ENCODE data around the gene FRYL. TPM values are rescaled to one million over a fixed set of nuclear protein-coding genes. Genes with fewer than 3 reads are reported as not detected.

Gene FRYL
- total RNA-seq, 2 donors from 2014 or later, result 29.7 to 47.0 TPM

- TF ChIP-seq POLR2A (IDR thresholded peaks at IDR 0.05) (no peak), CTCF (IDR thresholded peaks at IDR 0.05) (no peak)
- no peaks in the 10 kb centered on the region for H3K27me3 ChIP-seq
- intact Hi-C loops (cut with DNase I), result no loop called here
- no peaks in the 10 kb centered on the region for H3K9me3 ChIP-seq
- H3K27ac ChIP-seq, result no peak overlapping the region
- H3K36me3 ChIP-seq (replicated peaks in 1 of 2; ENCODE audit: insufficient read depth in 1 of 2, low read depth in 2 of 2), result peaks cover 0 to 6% of the 10 kb centered on the region in 2 donors
- DNase-seq (no peak), ATAC-seq (no peak)
- H3K4me3 ChIP-seq, result no peak overlapping the region
- peaks cover 5% of the 10 kb centered on the region for H3K4me1 ChIP-seq
- 79 to 82% methylated on average over 1 of the region's 1 CpG for WGBS, 2 donors
These were observed 160.0 kb downstream of the FRYL start for GRCh38 chr4:48620093-48620492.

- Histone ChIP-seq H3K4me1 (peaks cover 29% of the 10 kb centered on the region), H3K9me3 (peaks cover 0 to 5% (median 0%) of the 10 kb centered on the region in 3 donors), H3K4me3 (no peak overlapping the region), H3K36me3 (replicated peaks in 1 of 2; ENCODE audit: insufficient read depth in 1 of 2, low read depth in 2 of 2) (no peaks in the 10 kb centered on the region), H3K27me3 (no peaks in the 10 kb centered on the region), H3K27ac (peak overlapping the region in 1 of 4 donors; percentile 1)
- ATAC-seq (no peak), DNase-seq (no peak)
- intact Hi-C loops (cut with DNase I), result no loop called here
- WGBS, 2 donors, result 76 to 84% methylated on average over 4 of the region's 4 CpGs
- TF ChIP-seq POLR2A (IDR thresholded peaks at IDR 0.05), result no peak
- TF ChIP-seq CTCF (IDR thresholded peaks at IDR 0.05), result no peak
These were observed 175.6 kb downstream of the FRYL start for GRCh38 chr4:48604527-48604926.

GRCh38 chr4:48604041-48604440 lies 176.0 kb downstream of the FRYL start:
- WGBS, 2 donors, result 94 to 95% methylated on average over 1 of the region's 1 CpG
- intact Hi-C loops (cut with DNase I), result no loop called here
- Histone ChIP-seq H3K4me3 (no peak overlapping the region), H3K27me3 (no peaks in the 10 kb centered on the region), H3K9me3 (peaks cover 0 to 5% (median 0%) of the 10 kb centered on the region in 3 donors), H3K27ac (peak overlapping the region in 3 of 4 donors; percentile 1 to 70 (median 33)), H3K4me1 (peaks cover 29% of the 10 kb centered on the region), H3K36me3 (replicated peaks in 1 of 2; ENCODE audit: insufficient read depth in 1 of 2, low read depth in 2 of 2) (no peaks in the 10 kb centered on the region)
- ATAC-seq (no peak), DNase-seq (no peak)
- TF ChIP-seq CTCF (IDR thresholded peaks at IDR 0.05), result no peak
- no peak for TF ChIP-seq POLR2A (IDR thresholded peaks at IDR 0.05)

- Histone ChIP-seq H3K36me3 (replicated peaks in 1 of 2; ENCODE audit: insufficient read depth in 1 of 2, low read depth in 2 of 2) (no peaks in the 10 kb centered on the region), H3K4me3 (no peak overlapping the region), H3K27me3 (no peaks in the 10 kb centered on the region), H3K4me1 (peaks cover 29% of the 10 kb centered on the region), H3K9me3 (peaks cover 0 to 5% (median 0%) of the 10 kb centered on the region in 3 donors), H3K27ac (peak overlapping the region in 3 of 4 donors; percentile 33 to 70 (median 48))
- 87 to 91% methylated on average over 3 of the region's 3 CpGs for WGBS, 2 donors
- TF ChIP-seq POLR2A (IDR thresholded peaks at IDR 0.05), result no peak
- no peak for TF ChIP-seq CTCF (IDR thresholded peaks at IDR 0.05)
- ATAC-seq, result peak; percentile 96
- DNase-seq, result peak; percentile 13 to 52 (median 21)
- intact Hi-C loops (cut with DNase I), result no loop called here
These were observed 176.6 kb downstream of the FRYL start for GRCh38 chr4:48603366-48604003.

- 35 to 40% methylated on average over 4 of the region's 4 CpGs for WGBS, 2 donors
- H3K36me3 ChIP-seq (replicated peaks in 1 of 2; ENCODE audit: insufficient read depth in 1 of 2, low read depth in 2 of 2), result no peaks in the 10 kb centered on the region
- DNase-seq (no peak), ATAC-seq (peak; percentile 39)
- H3K27ac ChIP-seq, result peak overlapping the region; percentile 4 to 70 (median 38)
- H3K27me3 ChIP-seq, result no peaks in the 10 kb centered on the region
- TF ChIP-seq POLR2A (IDR thresholded peaks at IDR 0.05) (no peak), CTCF (IDR thresholded peaks at IDR 0.05) (no peak)
- intact Hi-C loops (cut with DNase I), result no loop called here
- H3K4me1 ChIP-seq, result peaks cover 29% of the 10 kb centered on the region
- H3K4me3 ChIP-seq, result no peak overlapping the region
- peaks cover 0 to 5% (median 0%) of the 10 kb centered on the region in 3 donors for H3K9me3 ChIP-seq
These were observed 177.3 kb downstream of the FRYL start for GRCh38 chr4:48602763-48603162.
